Upper lobe of left lung (tissue), 4 donors: Measurements from ENCODE around the gene NCF2.

Experiments
- CTCF ChIP-seq, 6 experiments: fragments of 450-650 bp in 4 of 6; fragments of 200-600 bp in 2 of 6; sonication (generic) in 2 of 6; IDR thresholded peaks; one replicate each; pipeline ENCODE4 v1.5.1; 2016 to 2019; ENCODE audit warnings: antibody characterized with exemption in 6 of 6
- EP300 ChIP-seq, 4 donors: sonication (generic); formaldehyde crosslinking; IDR thresholded peaks; one replicate each; pipeline ENCODE4 v1.5.1; 2017; ENCODE audit warnings: antibody characterized with exemption in 4 of 4, control low read depth in 2 of 4
- POLR2A ChIP-seq, 4 donors: fragments of 450-650 bp; IDR thresholded peaks; one replicate each; pipeline ENCODE4 v1.5.1; 2016 to 2017; ENCODE audit warnings: antibody characterized with exemption in 4 of 4, mild to moderate bottlenecking in 2 of 4
- POLR2AphosphoS5 ChIP-seq, 2 donors: sonication (generic); formaldehyde crosslinking; IDR thresholded peaks; one replicate each; pipeline ENCODE4 v1.5.1; 2017; ENCODE audit warnings: antibody characterized with exemption in 2 of 2

- TF ChIP-seq CTCF (IDR thresholded peaks at IDR 0.05) (no peak), EP300 (IDR thresholded peaks at IDR 0.05) (no peak), POLR2A (IDR thresholded peaks at IDR 0.05) (no peak), POLR2AphosphoS5 (IDR thresholded peaks at IDR 0.05) (no peak)
Measured at GRCh38 chr1:183516725-183517124, 73.5 kb downstream of the NCF2 start.
